ENCODE results near the gene EPHA6.

DNA sequence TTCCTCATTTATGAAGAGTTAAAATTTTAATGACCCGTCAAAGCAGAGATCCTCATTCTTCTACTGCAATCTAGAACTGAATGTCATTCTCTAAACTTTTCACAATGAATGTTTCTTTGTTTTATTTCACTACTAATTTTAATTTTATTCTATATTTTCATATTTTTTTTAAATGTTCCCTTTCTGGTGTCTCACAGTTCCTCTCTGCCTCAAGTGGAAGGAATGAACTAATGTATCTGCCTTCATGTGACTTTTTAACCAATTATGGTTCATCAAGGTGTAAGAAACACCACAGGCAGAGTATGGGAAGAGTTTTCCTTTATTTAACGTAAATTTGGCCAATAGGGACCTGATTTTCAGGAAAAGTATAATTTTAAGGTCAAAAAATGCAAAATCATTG lies 441.7 kb downstream of the EPHA6 start:
- TF ChIP-seq ETV6 (IDR thresholded peaks at IDR 0.05; ENCODE audit: borderline replicate concordance in 1 of 2, low read depth in 2 of 2, low read length in 1 of 2): no peak
- TF ChIP-seq ETV6 (CRISPR knock-in tag; IDR thresholded peaks at IDR 0.05; ENCODE audit: borderline replicate concordance): no peak
- TF ChIP-seq POLR2A (conservative IDR thresholded peaks at IDR 0.05): no peak
- TF ChIP-seq, protein P1, sequence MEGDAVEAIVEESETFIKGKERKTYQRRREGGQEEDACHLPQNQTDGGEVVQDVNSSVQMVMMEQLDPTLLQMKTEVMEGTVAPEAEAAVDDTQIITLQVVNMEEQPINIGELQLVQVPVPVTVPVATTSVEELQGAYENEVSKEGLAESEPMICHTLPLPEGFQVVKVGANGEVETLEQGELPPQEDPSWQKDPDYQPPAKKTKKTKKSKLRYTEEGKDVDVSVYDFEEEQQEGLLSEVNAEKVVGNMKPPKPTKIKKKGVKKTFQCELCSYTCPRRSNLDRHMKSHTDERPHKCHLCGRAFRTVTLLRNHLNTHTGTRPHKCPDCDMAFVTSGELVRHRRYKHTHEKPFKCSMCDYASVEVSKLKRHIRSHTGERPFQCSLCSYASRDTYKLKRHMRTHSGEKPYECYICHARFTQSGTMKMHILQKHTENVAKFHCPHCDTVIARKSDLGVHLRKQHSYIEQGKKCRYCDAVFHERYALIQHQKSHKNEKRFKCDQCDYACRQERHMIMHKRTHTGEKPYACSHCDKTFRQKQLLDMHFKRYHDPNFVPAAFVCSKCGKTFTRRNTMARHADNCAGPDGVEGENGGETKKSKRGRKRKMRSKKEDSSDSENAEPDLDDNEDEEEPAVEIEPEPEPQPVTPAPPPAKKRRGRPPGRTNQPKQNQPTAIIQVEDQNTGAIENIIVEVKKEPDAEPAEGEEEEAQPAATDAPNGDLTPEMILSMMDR (IDR thresholded peaks at IDR 0.05 in 2 of 3, conservative IDR thresholded peaks at IDR 0.05 in 1 of 3; ENCODE audit: insufficient read depth in 2 of 3, low read depth in 1 of 3, low read length in 3 of 3): no peak
- TF ChIP-seq, protein P2, sequence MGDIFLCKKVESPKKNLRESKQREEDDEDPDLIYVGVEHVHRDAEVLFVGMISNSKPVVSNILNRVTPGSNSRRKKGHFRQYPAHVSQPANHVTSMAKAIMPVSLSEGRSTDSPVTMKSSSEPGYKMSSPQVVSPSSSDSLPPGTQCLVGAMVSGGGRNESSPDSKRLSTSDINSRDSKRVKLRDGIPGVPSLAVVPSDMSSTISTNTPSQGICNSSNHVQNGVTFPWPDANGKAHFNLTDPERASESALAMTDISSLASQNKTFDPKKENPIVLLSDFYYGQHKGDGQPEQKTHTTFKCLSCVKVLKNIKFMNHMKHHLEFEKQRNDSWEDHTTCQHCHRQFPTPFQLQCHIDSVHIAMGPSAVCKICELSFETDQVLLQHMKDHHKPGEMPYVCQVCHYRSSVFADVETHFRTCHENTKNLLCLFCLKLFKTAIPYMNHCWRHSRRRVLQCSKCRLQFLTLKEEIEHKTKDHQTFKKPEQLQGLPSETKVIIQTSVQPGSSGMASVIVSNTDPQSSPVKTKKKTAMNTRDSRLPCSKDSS (IDR thresholded peaks at IDR 0.05; ENCODE audit: low read depth, partially characterized antibody): no peak

Measured in K562 (cell line).